GM18861 (cell line): ENCODE measurements around the gene PPP1R16B.
"Not testable (repeated sequence)": the region's sequence is repeated elsewhere in the genome, so short reads cannot be mapped to it uniquely, and the experiment has no call there.

Experiments
- ATAC-seq: cut with Tn5 transposase; IDR thresholded peaks from one replicate; pipeline ENCODE4 v1.9.1; 2021; ENCODE audit not compliant: unreplicated experiment

The PPP1R16B gene

GRCh38 chr20:38930242-38930569, 124.7 kb downstream of the PPP1R16B start:
- no peak for ATAC-seq

DNA sequence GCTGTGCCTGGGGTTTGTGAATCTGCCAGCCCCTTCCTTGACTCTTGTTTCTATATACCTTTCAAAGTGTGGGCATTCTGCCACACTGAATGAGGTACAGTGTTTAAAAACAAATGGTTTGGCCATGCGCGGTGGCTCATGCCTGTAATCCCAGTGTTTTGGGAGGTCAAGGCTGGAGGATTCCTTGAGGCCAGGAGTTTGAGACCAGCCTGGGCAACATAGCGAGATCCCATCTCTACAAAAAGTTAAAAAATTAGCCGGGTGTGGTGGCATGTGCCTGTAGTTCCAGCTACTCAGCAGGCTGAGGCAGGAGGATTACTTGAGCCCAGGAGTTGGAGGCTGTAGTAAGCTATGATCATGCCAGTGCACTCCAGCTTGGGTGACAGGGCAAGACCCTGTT, 126.5 kb downstream of the PPP1R16B start:
- ATAC-seq: no peak

DNA sequence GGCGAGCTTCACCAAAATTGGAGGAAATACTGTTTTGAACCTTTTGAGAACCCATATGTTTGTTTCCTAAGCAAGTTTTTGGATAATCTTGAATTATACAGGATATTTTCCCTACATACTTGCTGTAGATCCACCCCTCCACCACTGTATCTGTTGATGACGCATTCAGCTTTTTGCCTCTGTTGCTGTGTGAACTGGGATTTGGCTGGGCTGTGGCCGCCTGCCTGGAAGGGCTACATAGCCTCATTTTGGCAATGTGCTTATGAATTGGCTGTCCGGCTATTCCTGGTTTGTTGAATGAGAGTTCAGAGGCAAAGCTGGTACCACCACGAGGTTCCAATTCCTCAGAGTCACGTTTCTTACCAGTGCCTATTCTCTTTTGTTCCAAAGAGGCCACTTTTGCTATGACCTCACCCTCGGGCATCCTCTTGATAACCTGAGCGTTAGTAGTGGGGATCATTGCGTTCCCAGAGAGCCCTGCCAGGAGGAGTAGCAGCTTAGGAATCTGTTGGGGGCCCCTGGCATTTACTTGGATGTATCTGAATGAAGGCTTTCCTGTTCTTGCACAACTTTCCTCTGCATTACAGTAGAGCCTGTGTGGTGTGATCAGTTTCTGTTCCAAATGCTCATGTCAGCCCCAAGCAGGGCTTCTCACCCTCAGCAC, 127.1 kb downstream of the PPP1R16B start:
- no peak for ATAC-seq

- ATAC-seq: no peak
These were observed 129.0 kb downstream of the PPP1R16B start for GRCh38 chr20:38934530-38934929.

DNA sequence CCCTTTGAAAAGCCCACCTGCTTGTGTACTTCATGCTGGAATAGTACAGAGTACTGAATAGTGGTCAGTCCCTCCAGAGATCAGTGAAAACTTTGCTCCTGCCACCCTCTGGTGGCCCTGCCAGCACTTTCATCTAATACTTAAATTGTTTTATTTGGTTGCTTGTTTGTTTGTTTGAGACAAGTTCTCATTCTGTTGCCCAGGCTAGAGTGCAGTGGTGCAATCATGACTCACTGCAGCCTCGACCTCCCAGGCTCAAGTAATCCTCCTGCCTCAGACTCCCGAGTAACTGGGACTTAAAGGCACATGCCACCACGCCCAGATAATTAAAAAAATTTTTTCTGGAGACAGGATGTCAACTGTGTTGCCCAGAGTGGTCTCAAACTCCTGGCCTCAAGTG, 129.8 kb downstream of the PPP1R16B start:
- no peak for ATAC-seq

DNA sequence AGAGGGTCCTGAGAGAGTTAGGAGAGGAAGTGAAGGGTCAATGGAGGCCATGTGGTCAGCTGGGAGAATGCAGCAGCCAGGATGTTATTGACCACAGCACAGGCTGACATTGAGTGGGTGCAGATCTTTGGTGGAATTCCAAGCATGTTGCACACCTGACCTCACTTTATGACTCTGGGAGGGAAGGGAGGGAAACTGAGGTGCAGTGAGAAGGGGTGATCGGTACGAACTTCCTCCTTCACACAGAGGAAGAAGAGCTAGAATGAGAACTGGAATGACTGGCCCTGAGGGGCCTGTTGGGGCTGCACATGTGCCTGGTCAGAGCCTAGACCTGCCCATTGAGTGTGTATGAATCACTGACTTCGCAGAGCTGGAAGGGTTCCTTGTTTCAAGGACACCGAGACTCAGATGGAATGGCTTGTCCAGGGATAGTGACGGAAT, 130.5 kb downstream of the PPP1R16B start:
- no peak for ATAC-seq

DNA sequence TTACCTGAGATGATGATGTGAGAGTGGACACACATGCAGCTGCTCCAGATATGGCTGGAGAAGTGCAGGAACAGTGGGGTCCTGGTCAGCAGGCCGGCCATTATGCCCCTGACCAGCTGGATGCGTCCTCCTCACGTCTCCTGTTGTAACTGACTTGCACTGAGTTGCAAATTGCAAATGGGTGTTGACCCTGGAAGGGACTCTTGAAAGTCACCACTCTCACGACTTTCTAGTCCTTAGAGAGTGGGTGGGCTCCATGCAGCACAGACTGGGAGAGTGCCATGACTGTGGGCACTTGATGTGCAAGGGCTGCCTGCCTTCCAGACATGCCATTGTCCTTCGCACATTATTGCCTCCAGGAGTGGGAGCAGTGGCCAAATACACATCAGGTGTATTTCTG, 131.5 kb downstream of the PPP1R16B start:
- ATAC-seq: no peak

- no peak for ATAC-seq
These were observed 132.5 kb downstream of the PPP1R16B start for GRCh38 chr20:38937978-38938473.

DNA sequence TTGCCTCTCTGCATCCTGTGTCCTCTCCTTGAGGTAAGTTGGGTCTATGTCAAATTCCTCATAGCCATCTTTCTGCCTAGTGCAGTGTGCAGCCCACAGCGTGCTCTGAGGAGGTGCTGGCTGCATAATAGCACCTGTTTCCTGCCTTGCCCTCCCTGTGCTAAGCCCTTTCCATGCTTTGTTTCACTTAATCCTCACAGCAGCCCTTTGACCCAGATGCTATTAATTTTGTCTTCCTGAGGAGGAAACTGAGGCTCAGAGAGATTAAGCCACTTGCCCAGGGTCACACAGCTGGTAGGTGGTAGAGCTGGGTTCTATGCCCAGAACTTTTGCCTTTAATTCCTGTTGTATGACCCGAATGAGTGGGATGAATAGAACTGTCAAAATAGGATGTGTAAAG, 134.2 kb downstream of the PPP1R16B start:
- no peak for ATAC-seq

DNA sequence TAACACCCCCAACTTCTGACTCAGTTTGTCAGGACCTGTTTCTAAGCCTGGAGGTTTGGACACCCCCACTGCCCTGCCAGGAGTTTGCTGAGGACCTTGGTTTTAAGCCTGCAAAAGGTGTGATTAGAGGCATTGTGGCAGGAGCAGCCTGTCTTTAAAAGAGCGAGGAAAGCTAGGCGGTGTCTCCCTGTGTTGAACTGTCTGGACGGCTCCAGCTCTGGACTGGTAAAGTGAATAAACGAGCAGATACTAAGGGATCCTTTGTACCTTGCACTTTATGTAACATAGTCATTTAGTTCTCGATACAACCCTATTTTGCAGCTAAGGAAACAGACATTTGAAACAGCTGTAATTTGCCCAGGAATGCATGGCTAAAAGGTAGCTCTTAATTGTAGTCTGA, 135.1 kb downstream of the PPP1R16B start:
- ATAC-seq: no peak

DNA sequence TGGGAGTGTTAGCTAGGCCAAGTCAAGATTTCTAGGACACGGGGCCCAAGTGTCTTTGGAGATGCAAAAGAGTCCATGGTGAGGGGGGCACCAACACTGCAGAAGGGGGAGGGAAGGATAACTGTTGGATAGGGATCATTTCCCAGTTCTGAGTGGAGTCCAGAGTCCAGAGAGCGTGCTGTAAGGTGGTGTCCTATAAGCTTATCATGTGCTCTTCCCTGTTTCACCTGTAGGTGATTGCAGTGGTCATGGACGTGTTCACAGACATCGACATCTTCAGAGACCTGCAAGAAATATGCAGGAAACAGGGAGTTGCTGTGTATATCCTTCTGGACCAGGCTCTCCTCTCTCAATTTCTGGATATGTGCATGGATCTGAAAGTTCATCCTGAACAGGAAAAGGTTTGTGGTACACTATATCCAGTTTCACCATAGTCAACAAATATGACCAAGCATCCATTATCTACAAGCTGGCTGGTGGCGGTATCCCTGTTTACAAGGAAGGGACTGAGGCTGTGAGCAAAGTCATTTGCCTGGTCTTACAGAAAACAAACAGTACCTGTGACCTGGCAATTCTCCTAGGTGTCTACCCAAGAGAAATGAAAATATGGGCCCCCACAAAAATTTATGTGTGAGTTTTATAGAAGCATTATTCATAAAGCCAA, 136.4 kb downstream of the PPP1R16B start:
- ATAC-seq: no peak

- no peak for ATAC-seq
These were observed 139.5 kb downstream of the PPP1R16B start for GRCh38 chr20:38945012-38945411.

GRCh38 chr20:38946836-38947235, 141.3 kb downstream of the PPP1R16B start:
- no peak for ATAC-seq

GRCh38 chr20:38947931-38948362, 142.4 kb downstream of the PPP1R16B start:
- ATAC-seq: no peak

DNA sequence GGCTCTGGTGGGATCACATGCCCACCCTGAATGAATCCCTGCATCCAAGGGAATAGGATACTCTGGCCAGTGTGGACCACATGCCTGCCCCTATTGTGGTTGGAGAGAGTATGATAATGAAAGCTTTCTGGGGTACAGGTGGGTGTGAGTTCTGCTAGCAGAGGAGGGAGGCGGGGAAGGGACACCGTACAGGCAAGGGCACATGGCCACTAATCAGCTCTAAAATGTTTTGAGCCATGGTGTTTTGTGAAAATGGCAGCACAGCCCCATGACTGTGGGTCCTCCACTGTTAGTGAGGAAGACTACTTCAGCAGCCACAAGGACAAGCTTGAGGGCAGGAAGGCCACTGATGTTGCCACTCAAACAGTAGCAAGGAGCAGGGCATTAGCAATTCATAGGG, 144.8 kb downstream of the PPP1R16B start:
- ATAC-seq: no peak

GRCh38 chr20:38951611-38952010, 146.1 kb downstream of the PPP1R16B start:
- no peak for ATAC-seq

DNA sequence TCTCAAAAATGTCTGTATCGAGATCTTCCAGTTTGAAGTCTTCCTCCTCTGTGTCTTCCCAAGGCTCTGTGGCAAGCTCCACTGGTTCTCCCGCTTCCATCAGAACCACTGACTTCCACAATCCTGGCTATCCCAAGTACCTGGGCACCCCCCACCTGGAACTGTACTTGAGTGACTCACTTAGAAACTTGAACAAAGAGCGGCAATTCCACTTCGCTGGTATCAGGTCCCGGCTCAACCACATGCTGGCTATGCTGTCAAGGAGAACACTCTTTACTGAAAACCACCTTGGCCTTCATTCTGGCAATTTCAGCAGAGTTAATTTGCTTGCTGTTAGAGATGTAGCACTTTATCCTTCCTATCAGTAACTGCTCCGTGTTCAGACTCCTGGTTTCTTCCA, 146.7 kb downstream of the PPP1R16B start:
- ATAC-seq: no peak

DNA sequence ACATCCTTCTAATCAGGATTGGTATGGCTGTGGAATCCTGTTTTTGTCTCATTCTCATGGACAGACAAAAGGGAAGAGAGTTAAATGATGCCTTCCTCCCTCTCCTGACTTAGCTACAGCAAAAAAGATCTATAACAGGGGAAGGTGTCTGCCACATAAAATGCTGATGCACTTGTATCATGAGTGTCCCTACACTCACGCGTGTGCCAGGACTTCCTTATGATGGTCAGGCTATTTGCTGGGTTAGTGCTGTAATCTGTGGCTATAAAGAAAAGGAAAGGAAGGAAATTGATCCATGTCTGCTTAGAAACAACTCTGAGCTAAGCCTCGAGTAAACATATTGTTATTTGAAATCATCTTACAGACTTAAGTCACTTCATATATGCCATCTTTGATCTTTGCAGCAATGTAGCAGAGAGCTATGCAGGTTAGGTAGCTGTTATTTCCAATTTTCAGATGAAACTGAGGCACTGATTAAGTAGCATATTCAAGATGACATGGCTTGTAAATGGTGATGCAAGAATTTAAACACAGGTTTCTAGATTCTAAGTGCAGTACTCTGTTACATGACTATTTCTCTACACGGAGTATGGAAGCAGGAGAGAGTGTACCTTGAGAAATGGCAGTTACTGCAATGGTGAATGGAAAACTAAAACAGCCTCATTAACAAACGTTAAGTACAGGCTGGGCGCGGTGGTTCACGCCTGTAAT, 148.3 kb downstream of the PPP1R16B start:
- ATAC-seq: no peak

DNA sequence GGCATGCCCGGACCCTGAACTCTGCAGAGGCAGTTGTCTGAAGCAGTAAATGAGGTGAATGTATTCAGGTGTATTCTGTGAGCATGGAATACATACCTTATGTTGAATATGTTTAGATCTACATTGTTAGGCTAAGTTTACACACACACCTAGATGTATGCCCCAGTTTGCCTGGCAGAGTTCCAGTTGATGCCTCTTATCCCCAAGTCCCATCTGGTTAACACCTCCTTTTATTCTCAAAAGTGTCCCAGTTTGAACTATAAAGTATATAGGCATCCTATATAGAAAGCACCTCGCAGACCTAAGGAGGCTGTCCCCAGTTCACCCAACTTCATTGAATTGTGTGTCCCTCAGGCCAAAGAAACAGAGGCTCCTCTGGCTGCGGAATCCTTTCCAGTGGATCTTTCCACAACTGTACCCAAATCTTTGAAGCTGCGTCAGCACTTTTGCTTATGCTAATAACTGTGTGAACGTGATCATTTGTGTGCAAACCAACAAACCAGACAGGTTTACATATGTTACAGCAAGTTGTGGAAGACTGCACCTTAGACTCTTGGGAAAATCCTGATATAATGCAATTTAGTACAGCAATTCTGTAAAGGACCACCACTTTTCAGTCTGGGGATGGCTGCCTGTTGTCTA, 151.9 kb downstream of the PPP1R16B start:
- no peak for ATAC-seq

DNA sequence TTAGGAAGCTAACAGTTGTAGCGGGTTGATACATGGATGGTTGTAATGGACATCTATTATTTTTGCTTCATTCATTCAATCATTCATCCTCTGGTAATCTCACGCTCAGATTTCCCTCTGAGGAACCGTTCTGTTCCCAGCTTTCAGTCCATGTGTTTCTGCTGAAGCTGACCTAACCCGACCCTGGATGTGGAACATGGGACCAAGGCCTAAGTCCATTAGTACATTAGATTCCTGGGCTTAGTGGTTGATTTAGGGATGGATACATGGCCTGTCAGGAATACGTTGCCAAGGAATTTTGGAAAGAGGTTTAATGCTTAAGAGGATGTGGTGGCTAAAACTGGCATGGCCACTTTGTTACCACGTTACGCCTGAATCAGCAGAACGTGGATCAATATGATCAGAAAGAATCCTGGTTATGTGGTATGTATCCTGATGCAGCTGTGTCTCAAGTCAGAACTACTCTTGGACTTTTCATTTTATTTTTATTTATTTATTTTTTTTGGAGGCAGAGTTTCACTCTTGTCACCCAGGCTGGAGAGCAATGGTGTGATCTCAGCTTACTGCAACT, 152.5 kb downstream of the PPP1R16B start:
- ATAC-seq: no peak

DNA sequence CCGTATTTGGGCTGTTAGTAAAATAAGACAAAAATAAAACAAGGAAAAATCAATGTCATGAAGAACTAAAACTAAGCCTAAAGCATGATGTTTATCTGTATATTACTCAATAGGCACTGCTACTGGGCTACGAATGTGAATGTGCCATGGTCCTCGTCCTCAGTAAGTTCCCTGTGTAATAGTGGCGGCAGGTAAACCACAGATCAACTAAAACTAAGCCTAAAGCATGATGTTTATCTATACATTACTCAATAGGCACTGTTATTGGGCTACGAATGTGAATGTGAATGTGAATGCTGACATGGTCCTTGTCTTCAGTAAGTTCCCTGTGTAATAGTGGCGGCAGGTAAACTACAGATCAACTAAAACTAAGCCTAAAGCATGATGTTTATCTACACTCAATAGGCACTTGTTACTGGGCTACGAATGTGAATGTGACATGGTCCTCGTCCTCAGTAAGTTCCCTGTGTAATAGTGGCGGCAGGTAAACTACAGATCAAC, 154.7 kb downstream of the PPP1R16B start:
- ATAC-seq: not testable (repeated sequence)
